NCI-H748 (cell line): Measurements from ENCODE around the gene MOB1A.
"Not testable (repeated sequence)": the region's sequence is repeated elsewhere in the genome, so short reads cannot be mapped to it uniquely, and the experiment has no call there.

Experiments
- DNase-seq: peaks from one replicate; lab custom pipeline; 2025; ENCODE audit not compliant: unreplicated experiment; lab: John Stamatoyannopoulos, UW

Gene MOB1A

DNA sequence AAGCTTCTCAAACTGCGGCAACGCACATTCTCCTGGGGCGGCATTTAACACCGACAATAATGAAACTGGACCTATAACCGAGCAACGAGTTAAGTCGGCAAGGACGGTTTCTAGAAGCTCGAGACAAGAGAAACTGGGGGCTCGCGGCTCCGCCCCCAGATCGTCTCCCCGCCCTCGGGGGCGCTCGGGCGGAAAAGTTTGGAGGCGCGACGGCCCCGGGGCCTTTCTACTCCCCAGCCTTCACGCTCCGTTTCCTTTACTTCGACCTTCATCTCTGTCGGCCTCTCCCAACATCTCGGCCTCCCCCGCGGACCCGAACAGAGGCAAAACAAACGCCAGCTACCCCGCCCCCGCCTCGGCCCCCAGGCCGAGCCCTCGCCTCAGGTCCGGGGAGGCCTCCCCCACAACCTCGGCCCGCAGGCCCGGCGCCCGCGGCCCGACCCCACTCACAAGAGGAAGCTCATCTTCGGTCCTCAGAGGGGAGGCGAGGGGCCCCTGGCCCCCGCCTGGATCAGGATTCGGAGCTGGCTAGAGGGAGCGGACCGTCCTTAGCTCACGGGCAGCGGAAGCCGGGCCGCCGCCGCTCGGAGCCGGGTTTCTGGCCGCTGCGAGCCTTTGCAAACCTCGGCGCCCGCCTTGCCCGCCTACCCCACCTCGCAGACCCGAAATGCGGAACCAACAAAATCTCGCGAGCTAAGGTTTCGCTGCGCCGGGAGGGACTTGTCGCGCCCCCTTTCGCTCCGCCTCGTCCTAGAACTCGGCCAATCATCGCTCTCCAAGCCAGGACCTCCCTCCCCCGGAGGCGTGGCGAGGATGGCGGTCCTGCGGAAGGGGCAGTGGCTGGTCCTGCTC is at the start of gene MOB1A:
MOB1A (minus strand) TSS at position 669 of the 852 bp plus-strand sequence; CDS start at position 464, 205 bp downstream.
- peak; percentile 97 for DNase-seq

DNA sequence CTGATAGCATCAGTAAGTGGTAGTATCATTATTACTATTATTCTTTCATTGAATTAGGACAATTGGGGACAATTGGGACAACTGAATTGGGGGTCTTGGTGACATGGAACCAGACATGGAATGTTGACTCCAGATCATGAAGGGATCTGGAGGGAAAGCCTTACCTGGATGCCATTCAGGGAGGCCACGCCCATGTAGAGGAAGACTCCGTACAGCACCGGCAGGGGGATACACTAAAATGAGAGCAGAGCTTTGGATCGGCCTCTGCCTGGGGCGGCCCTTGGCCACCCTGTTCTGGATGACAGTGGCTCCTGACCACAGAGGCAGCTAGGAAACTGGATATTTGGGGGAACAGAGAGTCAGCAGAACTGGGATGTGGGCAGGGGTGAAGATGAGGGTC is 49.0 kb upstream of the MOB1A start:
- no peak for DNase-seq

DNA sequence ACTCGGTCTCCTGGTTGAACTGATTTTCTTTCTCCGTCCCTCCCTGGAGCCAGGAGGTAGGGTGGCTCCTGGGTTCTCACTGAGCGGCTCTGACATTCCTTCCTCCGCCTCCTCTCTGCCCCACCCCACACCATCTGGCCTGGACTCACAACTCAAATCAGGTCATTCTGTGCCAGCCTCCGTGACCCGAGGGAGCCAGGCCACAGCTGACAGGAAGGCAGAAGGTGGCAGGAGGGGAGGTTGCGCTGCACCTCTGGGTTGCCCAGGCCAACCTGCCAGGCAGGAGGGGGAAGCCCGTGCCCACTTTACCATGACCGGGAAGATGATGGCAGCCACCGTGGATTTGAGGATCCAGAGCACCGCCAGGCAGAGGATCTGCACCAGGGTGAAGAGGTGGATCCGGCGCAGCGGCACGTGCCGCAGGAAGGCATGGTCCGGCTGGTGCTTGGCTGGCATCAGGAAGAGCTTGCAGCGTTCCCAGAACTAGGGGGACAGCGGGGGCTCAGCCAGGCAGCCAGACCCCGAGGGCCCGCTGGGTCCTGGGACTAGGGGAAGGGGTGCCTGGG is 48.1 kb upstream of the MOB1A start:
- no peak for DNase-seq

DNA sequence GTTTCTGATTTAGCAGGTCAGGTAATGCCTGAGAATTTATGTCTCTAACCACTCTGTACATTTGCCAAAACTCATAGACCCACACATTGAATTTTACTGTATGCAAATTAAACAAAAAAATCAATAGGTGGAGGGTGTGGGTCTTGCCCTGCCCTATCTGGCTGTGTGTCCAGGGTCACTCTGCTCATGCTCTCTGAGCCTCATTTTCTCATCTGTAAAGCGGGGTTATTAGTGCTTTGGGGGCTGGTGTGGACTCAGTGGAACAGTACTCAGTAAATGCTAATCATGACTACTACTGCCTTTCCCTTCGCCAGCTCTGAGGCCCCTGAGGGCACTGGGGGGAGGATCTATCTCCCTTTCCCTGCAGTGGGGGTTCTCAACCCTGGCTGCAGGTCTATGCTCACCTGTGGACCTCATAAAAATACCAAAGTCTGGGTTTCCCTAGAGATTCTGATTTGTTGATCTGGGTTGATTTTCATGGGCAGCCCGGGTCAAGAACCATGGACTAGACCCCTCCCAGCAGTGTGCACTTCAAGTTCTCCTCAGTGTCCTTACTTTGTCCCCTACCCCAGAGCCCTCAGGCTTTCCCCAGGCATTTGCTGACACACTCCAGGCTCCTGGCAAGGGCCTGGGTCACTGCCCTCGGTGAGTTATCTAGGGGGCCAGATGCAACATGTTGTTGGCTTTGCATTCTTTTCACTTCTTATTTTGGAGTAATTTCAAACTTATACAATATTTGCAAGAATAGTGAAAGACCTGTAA is 47.2 kb upstream of the MOB1A start:
- no peak for DNase-seq

DNA sequence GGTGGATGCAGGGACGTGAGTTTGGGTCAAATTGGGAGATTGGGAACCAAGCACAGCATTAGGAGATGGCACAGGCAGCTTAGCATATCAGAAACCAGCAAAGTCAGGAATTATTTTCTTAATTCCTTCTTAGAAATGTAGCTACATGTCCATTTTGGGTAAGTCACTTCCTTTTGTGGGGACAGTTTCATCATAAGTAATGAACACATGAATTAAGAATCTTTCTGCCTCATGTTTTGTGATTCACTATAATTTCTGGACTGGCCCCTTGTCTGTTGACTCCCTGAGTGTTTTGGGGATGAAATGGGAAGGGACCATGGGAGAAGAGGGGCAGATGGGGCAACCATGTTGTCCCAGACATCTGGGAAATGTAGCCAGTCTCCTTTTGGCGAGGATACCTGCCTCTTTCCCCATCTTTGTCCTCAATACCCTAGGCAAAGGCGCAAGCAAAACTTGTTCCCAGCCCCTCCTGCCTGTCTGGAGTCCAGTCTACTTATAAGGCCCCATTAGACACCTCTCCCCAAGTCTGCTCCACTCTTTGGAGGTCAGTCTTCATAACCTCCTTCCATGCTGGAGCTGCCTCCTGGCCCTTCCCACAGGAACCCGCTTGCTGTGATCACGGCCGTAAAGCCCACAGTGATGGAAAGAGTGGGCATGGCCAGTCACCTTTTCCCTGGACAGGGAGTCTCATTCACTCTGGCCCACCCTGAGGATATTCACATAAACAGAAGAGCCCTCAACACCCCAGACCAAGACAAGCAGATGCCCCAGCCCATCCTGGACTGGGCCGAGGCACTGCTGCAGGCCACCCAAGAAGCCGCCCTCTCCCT is 45.5 kb upstream of the MOB1A start:
- DNase-seq, result no peak

DNA sequence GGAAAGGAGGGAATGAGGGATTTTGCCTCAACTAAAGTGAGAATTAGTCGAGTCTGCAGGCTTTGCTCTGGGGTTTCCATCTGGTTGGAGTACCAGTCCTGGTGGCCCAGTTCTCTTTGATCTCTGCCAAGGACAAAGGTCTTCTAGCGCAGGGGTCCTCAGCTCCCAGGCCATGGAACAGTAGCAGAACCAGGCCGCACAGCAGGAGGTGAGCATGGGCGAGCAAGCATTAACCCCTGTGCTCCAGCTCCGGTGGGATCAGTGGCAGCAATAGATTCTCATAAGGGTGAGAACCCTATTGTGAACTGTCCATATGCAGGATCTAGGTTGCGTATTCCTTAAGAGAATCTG is 43.6 kb upstream of the MOB1A start:
- DNase-seq, result no peak

DNA sequence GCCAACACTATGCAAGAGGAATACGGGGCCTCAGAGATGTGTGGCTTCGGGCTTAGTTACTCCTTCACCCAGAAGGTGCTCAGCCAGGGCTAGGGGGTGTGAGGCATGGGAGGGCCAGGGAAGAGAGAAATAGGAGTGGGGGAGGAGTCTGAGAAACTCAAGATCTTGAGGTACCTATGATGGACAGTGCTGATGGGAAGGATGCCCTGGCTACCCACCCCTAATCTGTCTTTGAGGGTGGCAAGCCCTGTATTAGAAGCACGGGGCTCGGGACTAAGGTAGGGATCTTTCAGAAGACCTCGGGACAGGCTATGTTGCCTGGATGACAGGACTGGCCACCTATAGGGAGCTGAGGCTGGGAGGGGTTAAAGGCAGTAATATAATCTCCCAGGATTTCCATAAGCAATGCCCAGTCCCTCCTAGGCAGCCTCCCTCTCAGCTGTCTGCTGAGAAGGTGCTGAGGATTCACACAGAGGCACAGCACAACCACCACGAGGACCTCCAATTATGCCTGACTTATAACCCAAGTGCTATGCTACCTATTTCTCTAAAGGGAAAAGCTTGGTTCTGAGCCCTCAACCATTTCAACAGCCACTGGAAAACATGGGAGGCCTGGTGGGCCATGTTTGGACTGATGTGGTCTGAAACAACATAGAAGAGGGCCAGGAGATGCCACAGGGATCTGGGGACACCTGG is 43.1 kb upstream of the MOB1A start:
- DNase-seq, result no peak

DNA sequence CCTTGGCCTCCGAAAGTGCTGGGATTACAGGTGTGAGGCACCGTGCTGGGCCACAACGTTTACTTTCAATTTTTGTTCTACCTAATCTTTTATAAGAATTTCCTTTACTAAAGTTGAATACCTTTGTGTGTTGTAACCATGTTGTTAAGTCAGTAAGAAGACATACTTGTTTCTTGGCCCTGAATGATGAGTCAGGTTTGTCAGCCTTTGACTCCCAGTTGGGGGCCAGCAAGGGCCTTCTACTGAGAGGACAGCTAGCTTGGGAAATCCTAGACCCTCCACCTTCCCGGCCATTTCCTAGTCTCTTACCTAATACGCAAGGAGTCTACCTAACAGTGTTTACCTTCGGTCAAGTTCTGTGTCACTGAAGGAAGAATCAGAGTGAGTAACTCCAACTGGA is 42.4 kb upstream of the MOB1A start:
- no peak for DNase-seq

DNA sequence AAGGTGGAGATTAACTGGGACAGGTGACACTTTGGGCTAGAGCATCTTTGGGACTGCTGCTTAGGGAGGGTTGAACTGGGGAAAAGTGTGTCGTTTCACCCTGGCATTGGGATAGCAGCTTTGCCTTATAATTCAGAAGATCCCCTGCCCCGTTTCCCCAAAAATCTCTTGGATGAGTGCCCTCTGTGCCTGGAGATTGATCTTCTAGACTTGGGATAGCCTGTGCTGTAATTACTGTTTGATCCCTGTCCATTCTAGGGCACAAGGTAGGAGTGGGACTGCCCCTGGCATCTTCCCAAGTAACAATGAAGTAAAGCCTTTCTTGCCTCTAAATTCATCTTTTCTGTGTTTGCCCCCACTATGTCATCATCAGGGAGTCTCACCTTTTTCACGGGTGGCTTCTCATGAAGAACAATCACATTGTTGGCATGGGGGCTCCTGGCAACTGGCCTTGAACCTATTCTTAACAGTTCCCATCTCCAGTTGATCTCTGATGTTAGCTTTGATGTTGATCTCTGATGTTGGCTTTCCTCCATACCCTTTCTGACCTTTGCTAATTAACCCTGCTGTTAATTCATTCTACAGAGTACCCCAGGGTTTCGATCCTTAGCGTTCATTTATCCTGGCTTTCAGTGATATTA is 41.3 kb upstream of the MOB1A start:
- no peak for DNase-seq

DNA sequence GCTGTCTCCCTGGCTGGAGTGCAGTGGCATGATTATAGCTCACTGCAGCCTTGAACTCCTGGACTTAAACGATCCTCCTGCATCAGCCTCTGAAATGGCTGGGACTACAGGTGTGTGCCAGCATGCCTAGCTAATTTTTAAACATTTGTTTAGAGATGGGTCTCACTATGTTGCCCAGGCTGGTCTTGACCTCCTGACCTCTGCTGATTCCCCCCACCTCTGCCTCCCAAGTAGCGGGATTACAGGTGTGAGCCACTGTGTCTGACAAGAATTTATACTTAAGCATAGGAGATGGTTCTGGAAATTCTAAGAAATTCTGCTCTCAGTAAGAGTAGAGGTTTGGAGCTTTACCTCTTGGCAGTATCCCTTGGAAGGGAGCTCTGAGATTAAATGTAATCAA is 38.0 kb upstream of the MOB1A start:
- DNase-seq, result no peak

DNA sequence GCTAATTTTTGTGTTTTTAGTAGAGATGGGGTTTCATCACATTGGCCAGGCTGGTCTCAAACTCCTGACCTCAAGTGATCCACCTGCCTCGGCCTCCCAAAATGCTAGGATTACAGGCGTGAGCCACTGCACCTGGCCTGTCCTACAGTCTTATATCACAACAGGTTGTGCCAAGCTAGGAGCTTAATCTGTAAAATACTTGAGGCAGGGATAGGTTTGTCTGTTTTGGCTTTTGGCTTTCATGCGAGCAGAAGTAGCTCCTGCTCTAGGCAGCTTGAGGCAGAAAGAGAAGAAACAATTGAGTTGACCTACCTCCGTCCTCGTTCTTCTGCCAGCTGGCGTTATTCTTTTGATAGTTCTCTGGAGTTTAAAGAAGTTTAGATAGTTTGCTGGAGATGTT is 37.1 kb upstream of the MOB1A start:
- DNase-seq, result not testable (repeated sequence)

DNA sequence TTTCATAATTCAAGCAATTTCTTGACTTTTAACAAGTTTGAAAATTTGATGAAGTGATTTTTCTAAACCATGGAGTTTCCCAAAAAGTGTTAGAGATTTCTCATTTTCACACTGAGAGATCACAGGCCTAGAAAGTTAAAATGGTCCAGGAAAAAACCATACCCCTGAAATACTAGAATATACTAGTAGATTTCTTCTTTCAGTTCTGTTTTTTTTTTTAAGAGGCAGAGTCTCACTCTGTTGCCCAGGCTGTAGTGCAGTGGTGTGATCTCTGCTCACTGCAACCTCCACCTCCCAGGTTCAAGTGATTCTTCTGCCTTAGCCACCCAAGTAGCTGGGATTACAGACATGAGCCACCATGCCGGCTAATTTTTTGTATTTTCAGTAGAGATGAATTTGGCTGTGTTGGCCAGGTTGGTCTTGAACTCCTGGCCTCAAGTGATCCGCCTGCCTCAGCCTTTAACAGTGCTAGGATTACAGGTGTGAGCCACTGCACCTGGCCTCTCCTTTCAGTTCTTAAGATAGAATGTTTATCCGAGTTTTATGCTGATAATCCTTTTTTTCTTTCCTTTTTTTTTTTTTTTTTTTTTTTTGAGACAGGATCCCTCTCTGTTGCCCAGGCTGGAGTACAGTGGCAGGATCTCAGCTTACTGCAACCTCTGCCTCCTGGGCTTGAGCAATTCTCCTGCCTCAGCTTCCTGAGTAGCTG is 34.2 kb upstream of the MOB1A start:
- no peak for DNase-seq

DNA sequence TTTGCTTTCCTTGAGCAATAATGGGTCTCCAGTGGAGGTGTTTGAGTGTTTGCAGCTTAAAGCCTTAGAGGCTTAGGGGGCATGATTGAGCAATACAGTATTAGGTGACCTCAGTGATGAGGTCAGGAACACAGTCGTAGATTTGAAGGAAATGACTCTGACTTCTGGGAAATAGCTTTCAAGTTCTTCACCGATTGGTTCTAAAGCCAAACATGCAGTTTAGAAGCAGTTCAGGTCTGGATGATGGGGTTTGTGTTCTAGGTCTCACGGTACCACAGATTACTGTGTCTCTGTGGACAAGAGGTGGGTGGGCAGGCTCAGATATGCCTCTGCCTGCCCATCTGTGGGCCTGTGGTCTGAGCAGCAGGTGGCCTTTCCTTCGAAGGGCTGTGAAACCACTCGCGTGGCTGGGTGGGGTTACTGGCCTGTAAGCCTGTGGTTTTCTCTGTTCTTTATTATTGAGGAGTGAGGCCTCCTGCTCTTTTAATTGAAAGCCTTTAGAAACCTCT is 27.6 kb upstream of the MOB1A start:
- DNase-seq, result no peak

DNA sequence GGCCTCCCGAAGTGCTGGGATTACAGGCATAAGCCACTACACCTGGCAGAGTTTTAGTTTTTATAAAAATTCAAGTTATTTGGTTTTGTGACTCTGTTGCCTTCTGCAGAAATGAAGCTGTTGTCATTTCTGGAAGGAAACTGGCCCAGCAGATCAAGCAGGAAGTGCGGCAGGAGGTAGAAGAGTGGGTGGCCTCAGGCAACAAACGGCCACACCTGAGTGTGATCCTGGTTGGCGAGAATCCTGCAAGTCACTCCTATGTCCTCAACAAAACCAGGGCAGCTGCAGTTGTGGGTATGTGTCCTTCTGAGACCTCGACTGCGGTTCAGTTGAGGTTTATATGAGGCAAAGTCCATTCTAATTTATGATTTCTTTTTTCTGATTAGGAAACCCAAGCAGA is 26.9 kb upstream of the MOB1A start:
- DNase-seq, result no peak

DNA sequence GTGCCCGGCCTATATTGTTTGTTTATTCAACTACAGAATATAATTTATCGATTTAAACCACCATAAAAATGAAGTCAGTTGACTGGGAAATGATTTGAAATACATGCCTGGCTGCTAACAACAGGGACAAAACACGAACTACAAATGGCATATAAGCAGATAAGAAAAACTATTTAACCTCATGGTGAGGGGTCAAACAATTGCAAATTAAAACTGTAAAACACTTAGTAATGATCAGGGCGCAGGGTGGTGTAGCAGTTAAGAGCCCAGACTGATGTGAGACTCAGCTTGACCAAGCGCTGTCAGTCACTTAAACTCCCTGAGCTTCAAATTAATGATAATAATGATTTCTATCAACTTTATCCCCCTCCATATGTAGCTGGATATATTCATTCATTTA is 26.4 kb upstream of the MOB1A start:
- DNase-seq, result no peak

DNA sequence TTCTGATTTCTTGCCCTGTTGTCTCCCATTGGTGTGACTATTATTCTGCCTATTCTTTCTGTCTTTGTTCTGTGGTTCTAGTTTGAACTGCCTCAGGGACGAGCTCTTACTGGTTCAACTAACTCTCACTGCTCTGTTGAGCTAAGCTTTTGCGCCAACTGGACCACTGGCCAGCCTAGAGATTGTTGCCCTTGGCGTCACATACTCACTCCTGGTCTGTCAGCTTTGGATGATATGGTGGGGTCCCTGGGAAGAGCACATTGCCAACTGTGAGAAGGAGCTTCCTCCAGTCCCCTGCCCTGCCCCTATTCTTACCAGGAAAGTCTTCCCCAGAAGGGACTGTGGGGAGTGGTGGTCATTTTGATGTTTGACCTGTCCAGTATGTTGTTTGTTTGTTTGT is 25.8 kb upstream of the MOB1A start:
- no peak for DNase-seq

DNA sequence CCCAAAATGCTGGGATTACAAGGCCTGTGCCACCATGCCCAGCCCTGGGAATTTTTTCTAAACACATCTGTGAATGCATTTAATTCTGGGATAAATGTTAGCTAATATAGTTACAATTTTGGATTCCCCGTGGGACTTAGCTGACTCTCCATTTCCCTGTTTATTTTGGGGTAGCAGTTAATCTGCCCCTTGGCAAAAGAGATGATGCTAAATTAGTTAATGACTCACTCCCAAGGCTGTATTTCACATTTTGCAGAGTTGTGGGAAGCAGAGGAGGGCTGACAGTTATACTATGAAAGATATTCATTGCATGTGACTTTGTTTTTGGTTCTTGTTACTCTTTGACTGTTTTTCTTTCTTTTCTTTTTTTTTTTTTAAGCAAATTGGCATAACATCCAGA is 22.9 kb upstream of the MOB1A start:
- no peak for DNase-seq

DNA sequence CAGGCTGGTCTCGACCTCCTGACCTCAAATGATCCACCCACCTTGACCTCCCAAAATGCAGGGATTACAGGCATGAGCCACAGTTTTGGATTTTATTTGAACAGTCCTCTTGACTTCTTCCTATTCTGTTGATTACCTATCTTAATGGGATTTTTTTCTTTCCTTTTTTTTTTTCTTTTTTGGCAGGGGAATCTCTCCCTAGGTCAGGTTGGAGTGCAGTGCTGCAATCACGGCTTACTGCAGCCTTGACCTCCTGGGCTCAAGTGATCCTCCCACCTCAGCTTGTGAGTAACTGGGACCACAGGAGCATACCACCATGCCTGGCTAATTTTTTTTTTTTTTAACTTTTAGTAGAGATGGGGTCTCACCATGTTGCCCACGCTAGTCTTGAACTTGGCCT is 22.5 kb upstream of the MOB1A start:
- DNase-seq, result no peak

DNA sequence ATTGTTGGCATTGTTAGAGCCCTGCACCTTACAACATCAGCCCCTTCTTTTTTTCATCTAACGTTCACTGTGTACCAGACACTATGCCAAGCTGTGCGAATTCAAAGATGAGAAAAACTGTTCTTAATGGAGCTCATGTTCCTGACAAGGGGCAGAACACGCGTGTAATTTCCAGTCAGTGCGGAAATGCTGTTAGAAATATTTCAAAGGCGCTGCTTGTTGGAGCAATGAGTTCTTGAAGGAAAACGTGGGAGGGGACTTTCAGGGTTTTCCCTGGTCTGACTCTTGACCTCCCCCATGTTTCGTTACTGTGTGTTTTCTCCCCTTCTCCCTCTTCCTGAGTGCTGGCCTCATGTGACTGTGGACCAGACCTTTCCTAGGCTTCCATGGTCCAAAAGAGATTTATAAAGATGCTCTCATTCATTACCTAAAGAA is 21.2 kb upstream of the MOB1A start:
- no peak for DNase-seq
